Activated naive CD8-positive, alpha-beta T cell (primary cell): ENCODE measurements around the gene ACP5.
"Not testable (repeated sequence)": the region's sequence is repeated elsewhere in the genome, so short reads cannot be mapped to it uniquely, and the experiment has no call there.

Source experiments
- H3K27ac Mint-ChIP-seq: one replicate; pipeline ENCODE4 v1.8.0; 2021; ENCODE audit warnings: mixed read lengths
- H3K27me3 Mint-ChIP-seq: one replicate; pipeline ENCODE4 v1.8.0; 2021; ENCODE audit warnings: mixed read lengths
- H3K36me3 Mint-ChIP-seq: one replicate; pipeline ENCODE4 v1.8.0; 2021; ENCODE audit warnings: mixed read lengths
- H3K4me1 Mint-ChIP-seq: one replicate; pipeline ENCODE4 v1.8.0; 2021; ENCODE audit warnings: low read depth, mixed read lengths
- H3K4me3 Mint-ChIP-seq: one replicate; pipeline ENCODE4 v1.8.0; 2021; ENCODE audit warnings: mild to moderate bottlenecking, mixed read lengths
- H3K9me3 Mint-ChIP-seq: one replicate; pipeline ENCODE4 v1.8.0; 2021; ENCODE audit warnings: low read depth, mixed read lengths

The ACP5 gene

GRCh38 chr19:11577451-11578257 lies at the start of gene ACP5:
Gene ACP5, minus strand, starts transcription at chr19:11577645. Its CDS starts 328 bp downstream, at chr19:11577317.
- Mint-ChIP-seq H3K27me3 (no peaks in the 10 kb centered on the region), H3K4me1 (peaks cover 28% of the 10 kb centered on the region), H3K36me3 (no peaks in the 10 kb centered on the region), H3K9me3 (no peaks in the 10 kb centered on the region), H3K27ac (peak within 1 kb of the TSS; percentile 34), H3K4me3 (peak within 1 kb of the TSS; percentile 75)

GRCh38 chr19:11626252-11626651 lies 48.8 kb upstream of the ACP5 start:
- Mint-ChIP-seq H3K4me3 (no peak overlapping the region), H3K27ac (no peak overlapping the region), H3K36me3 (peaks cover 4% of the 10 kb centered on the region), H3K9me3 (no peaks in the 10 kb centered on the region), H3K27me3 (peaks cover 4% of the 10 kb centered on the region), H3K4me1 (peaks cover 16% of the 10 kb centered on the region)

- Mint-ChIP-seq H3K4me1 (peaks cover 16% of the 10 kb centered on the region), H3K27me3 (no peaks in the 10 kb centered on the region), H3K9me3 (no peaks in the 10 kb centered on the region), H3K27ac (no peak overlapping the region), H3K36me3 (peaks cover 17% of the 10 kb centered on the region), H3K4me3 (peak overlapping the region; percentile 79)
Observed at GRCh38 chr19:11624069-11624463, 46.6 kb upstream of the ACP5 start.

GRCh38 chr19:11622401-11622800 lies 45.0 kb upstream of the ACP5 start:
- peaks cover 16% of the 10 kb centered on the region for H3K4me1 Mint-ChIP-seq
- not testable (repeated sequence) for H3K9me3 Mint-ChIP-seq, H3K4me3 Mint-ChIP-seq, H3K27me3 Mint-ChIP-seq, H3K27ac Mint-ChIP-seq
- H3K36me3 Mint-ChIP-seq: peaks cover 30% of the 10 kb centered on the region

- H3K4me3 Mint-ChIP-seq: no peak overlapping the region
- H3K36me3 Mint-ChIP-seq: peaks cover 40% of the 10 kb centered on the region
- H3K4me1 Mint-ChIP-seq: peaks cover 16% of the 10 kb centered on the region
- peaks cover 3% of the 10 kb centered on the region for H3K9me3 Mint-ChIP-seq
- no peak overlapping the region for H3K27ac Mint-ChIP-seq
- H3K27me3 Mint-ChIP-seq: no peaks in the 10 kb centered on the region
Observed at GRCh38 chr19:11620553-11620952, 43.1 kb upstream of the ACP5 start.

- Mint-ChIP-seq H3K27me3 (no peaks in the 10 kb centered on the region), H3K27ac (no peak overlapping the region), H3K9me3 (peaks cover 3% of the 10 kb centered on the region), H3K36me3 (peaks cover 40% of the 10 kb centered on the region), H3K4me3 (no peak overlapping the region), H3K4me1 (peaks cover 7% of the 10 kb centered on the region)
Observed at GRCh38 chr19:11617180-11618062, 40.0 kb upstream of the ACP5 start.

- Mint-ChIP-seq H3K27ac (no peak overlapping the region), H3K4me3 (no peak overlapping the region), H3K9me3 (no peaks in the 10 kb centered on the region), H3K4me1 (peaks cover 7% of the 10 kb centered on the region), H3K36me3 (peaks cover 15% of the 10 kb centered on the region), H3K27me3 (no peaks in the 10 kb centered on the region)
Observed at GRCh38 chr19:11612816-11613511, 35.5 kb upstream of the ACP5 start.

- Mint-ChIP-seq H3K4me3 (no peak overlapping the region), H3K27ac (no peak overlapping the region), H3K36me3 (peaks cover 10% of the 10 kb centered on the region), H3K4me1 (peaks cover 10% of the 10 kb centered on the region), H3K27me3 (no peaks in the 10 kb centered on the region), H3K9me3 (peaks cover 5% of the 10 kb centered on the region)
Observed at GRCh38 chr19:11611730-11612129, 34.3 kb upstream of the ACP5 start.

- H3K9me3 Mint-ChIP-seq: peaks cover 8% of the 10 kb centered on the region
- H3K27me3 Mint-ChIP-seq: no peaks in the 10 kb centered on the region
- no peak overlapping the region for H3K4me3 Mint-ChIP-seq
- peaks cover 15% of the 10 kb centered on the region for H3K4me1 Mint-ChIP-seq
- peaks cover 24% of the 10 kb centered on the region for H3K36me3 Mint-ChIP-seq
- H3K27ac Mint-ChIP-seq: no peak overlapping the region
Observed at GRCh38 chr19:11606484-11606883, 29.0 kb upstream of the ACP5 start.

GRCh38 chr19:11599704-11600103 lies 22.3 kb upstream of the ACP5 start:
- peaks cover 13% of the 10 kb centered on the region for H3K36me3 Mint-ChIP-seq
- H3K27ac Mint-ChIP-seq, H3K9me3 Mint-ChIP-seq, H3K27me3 Mint-ChIP-seq: not testable (repeated sequence)
- H3K4me3 Mint-ChIP-seq: peak overlapping the region; percentile 1
- H3K4me1 Mint-ChIP-seq: peaks cover 40% of the 10 kb centered on the region

GRCh38 chr19:11598746-11599145 lies 21.3 kb upstream of the ACP5 start:
- H3K9me3 Mint-ChIP-seq: no peaks in the 10 kb centered on the region
- H3K4me3 Mint-ChIP-seq: peak overlapping the region; percentile 78
- H3K27me3 Mint-ChIP-seq: no peaks in the 10 kb centered on the region
- peaks cover 40% of the 10 kb centered on the region for H3K4me1 Mint-ChIP-seq
- no peak overlapping the region for H3K27ac Mint-ChIP-seq
- peaks cover 9% of the 10 kb centered on the region for H3K36me3 Mint-ChIP-seq

GRCh38 chr19:11598103-11598483 lies 20.6 kb upstream of the ACP5 start:
- H3K27me3 Mint-ChIP-seq: no peaks in the 10 kb centered on the region
- peak overlapping the region; percentile 72 for H3K27ac Mint-ChIP-seq
- H3K36me3 Mint-ChIP-seq: peaks cover 7% of the 10 kb centered on the region
- peaks cover 40% of the 10 kb centered on the region for H3K4me1 Mint-ChIP-seq
- H3K9me3 Mint-ChIP-seq: no peaks in the 10 kb centered on the region
- peak overlapping the region; percentile 93 for H3K4me3 Mint-ChIP-seq

- peak within 1 kb of the TSS; percentile 93 for H3K4me3 Mint-ChIP-seq
- no peaks in the 10 kb centered on the region for H3K9me3 Mint-ChIP-seq
- H3K36me3 Mint-ChIP-seq: peaks cover 4% of the 10 kb centered on the region
- no peaks in the 10 kb centered on the region for H3K27me3 Mint-ChIP-seq
- H3K27ac Mint-ChIP-seq: peak within 1 kb of the TSS; percentile 72
- peaks cover 35% of the 10 kb centered on the region for H3K4me1 Mint-ChIP-seq
Observed at GRCh38 chr19:11597202-11598102, 20.0 kb upstream of the ACP5 start, which contains the start of gene ZNF627. Gene ZNF627, plus strand, starts transcription at chr19:11597483. Its CDS starts 145 bp downstream, at chr19:11597628.

GRCh38 chr19:11596156-11596555 lies 18.7 kb upstream of the ACP5 start:
- Mint-ChIP-seq H3K27me3 (no peaks in the 10 kb centered on the region), H3K9me3 (no peaks in the 10 kb centered on the region), H3K27ac (no peak overlapping the region), H3K4me3 (peak overlapping the region; percentile 93), H3K36me3 (no peaks in the 10 kb centered on the region), H3K4me1 (peaks cover 28% of the 10 kb centered on the region)
